Measurements from ENCODE around the gene GHRL.

Gene GHRL

GRCh38 chr3:10292505-10293419, at the start of gene GHRL:
Gene GHRL (minus strand): TSS chr3:10292947. CDS start chr3:10290180, 2,767 bp downstream.
- DNase-seq (ENCODE audit: low spot score): no peak

- no peak for DNase-seq (ENCODE audit: low spot score)
Measured at GRCh38 chr3:10341901-10342398, 49.2 kb upstream of the GHRL start.

GRCh38 chr3:10340476-10340875, 47.7 kb upstream of the GHRL start:
- DNase-seq (ENCODE audit: low spot score): no peak

- no peak for DNase-seq (ENCODE audit: low spot score)
Measured at GRCh38 chr3:10340046-10340445, 47.3 kb upstream of the GHRL start.

- DNase-seq (ENCODE audit: low spot score): no peak
Measured at GRCh38 chr3:10339376-10339955, 46.7 kb upstream of the GHRL start.

- DNase-seq (ENCODE audit: low spot score): no peak
Measured at GRCh38 chr3:10338591-10339353, 46.0 kb upstream of the GHRL start.

- no peak for DNase-seq (ENCODE audit: low spot score)
Measured at GRCh38 chr3:10338164-10338470, 45.4 kb upstream of the GHRL start.

GRCh38 chr3:10337323-10338163, 44.8 kb upstream of the GHRL start:
- no peak for DNase-seq (ENCODE audit: low spot score)

- DNase-seq (ENCODE audit: low spot score): no peak
Measured at GRCh38 chr3:10336761-10337160, 44.0 kb upstream of the GHRL start.

GRCh38 chr3:10335871-10336622, 43.3 kb upstream of the GHRL start:
- no peak for DNase-seq (ENCODE audit: low spot score)

- no peak for DNase-seq (ENCODE audit: low spot score)
Measured at GRCh38 chr3:10335190-10335738, 42.5 kb upstream of the GHRL start.

- DNase-seq (ENCODE audit: low spot score): no peak
Measured at GRCh38 chr3:10334459-10334858, 41.7 kb upstream of the GHRL start.

- no peak for DNase-seq (ENCODE audit: low spot score)
Measured at GRCh38 chr3:10334042-10334441, 41.3 kb upstream of the GHRL start.

GRCh38 chr3:10333349-10333650, 40.6 kb upstream of the GHRL start:
- no peak for DNase-seq (ENCODE audit: low spot score)

GRCh38 chr3:10332481-10333348, 40.0 kb upstream of the GHRL start:
- no peak for DNase-seq (ENCODE audit: low spot score)

- no peak for DNase-seq (ENCODE audit: low spot score)
Measured at GRCh38 chr3:10331320-10331719, 38.6 kb upstream of the GHRL start.

- no peak for DNase-seq (ENCODE audit: low spot score)
Measured at GRCh38 chr3:10330319-10330718, 37.6 kb upstream of the GHRL start.

GRCh38 chr3:10329495-10330015, 36.8 kb upstream of the GHRL start:
- no peak for DNase-seq (ENCODE audit: low spot score)

GRCh38 chr3:10328460-10329071, 35.8 kb upstream of the GHRL start:
- no peak for DNase-seq (ENCODE audit: low spot score)
